Measurements from ENCODE around the gene ITGB6. TPM values are rescaled to one million over a fixed set of nuclear protein-coding genes. Genes with fewer than 3 reads are reported as not detected.

ITGB6 gene
- total RNA-seq, 1 experiment from 2014 or later: 7.2 TPM

GRCh38 chr2:160096409-160096808, 103.7 kb downstream of the ITGB6 start:
- H3K27ac ChIP-seq (ENCODE audit: low read length): no peak overlapping the region
- H3K9me3 ChIP-seq (ENCODE audit: low read length): no peaks in the 10 kb centered on the region
- ATAC-seq: no peak
- no peaks in the 10 kb centered on the region for H3K79me2 ChIP-seq (ENCODE audit: low read length)
- no peak for DNase-seq
- H3K4me1 ChIP-seq (ENCODE audit: insufficient read depth, low read length): peaks cover 3% of the 10 kb centered on the region; the same call in 1 of the 2 replicates
- CTCF ChIA-PET: no interaction called here
- intact Hi-C loops (cut with micrococcal nuclease): no loop called here
- H3K27me3 ChIP-seq (ENCODE audit: low read length): no peaks in the 10 kb centered on the region
- no peak overlapping the region for H3K4me2 ChIP-seq (ENCODE audit: low read length)
- TF ChIP-seq, protein P1, sequence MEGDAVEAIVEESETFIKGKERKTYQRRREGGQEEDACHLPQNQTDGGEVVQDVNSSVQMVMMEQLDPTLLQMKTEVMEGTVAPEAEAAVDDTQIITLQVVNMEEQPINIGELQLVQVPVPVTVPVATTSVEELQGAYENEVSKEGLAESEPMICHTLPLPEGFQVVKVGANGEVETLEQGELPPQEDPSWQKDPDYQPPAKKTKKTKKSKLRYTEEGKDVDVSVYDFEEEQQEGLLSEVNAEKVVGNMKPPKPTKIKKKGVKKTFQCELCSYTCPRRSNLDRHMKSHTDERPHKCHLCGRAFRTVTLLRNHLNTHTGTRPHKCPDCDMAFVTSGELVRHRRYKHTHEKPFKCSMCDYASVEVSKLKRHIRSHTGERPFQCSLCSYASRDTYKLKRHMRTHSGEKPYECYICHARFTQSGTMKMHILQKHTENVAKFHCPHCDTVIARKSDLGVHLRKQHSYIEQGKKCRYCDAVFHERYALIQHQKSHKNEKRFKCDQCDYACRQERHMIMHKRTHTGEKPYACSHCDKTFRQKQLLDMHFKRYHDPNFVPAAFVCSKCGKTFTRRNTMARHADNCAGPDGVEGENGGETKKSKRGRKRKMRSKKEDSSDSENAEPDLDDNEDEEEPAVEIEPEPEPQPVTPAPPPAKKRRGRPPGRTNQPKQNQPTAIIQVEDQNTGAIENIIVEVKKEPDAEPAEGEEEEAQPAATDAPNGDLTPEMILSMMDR (conservative IDR thresholded peaks at IDR 0.05; ENCODE audit: low read depth, low read length): no peak
- TF ChIP-seq EZH2 (IDR thresholded peaks at IDR 0.05; ENCODE audit: low read length, unreplicated experiment) (no peak), EZH2phosphoT487 (IDR thresholded peaks at IDR 0.05; ENCODE audit: borderline replicate concordance, low read length) (no peak)
- POLR2A ChIA-PET (ENCODE audit: unreplicated experiment): no interaction called here
- H3K9ac ChIP-seq (ENCODE audit: low read length): no peak overlapping the region
- no peaks in the 10 kb centered on the region for H3F3A ChIP-seq (ENCODE audit: low read length, unreplicated experiment)
- no peaks in the 10 kb centered on the region for H3K36me3 ChIP-seq (ENCODE audit: low read depth, low read length)
- no peak overlapping the region for H3K4me3 ChIP-seq (ENCODE audit: low read length)
- no TSS peak for BruUV-seq (replicated peaks)
- H3K9me2 ChIP-seq (replicated peaks; ENCODE audit: low read length): no peaks in the 10 kb centered on the region
- H2AFZ ChIP-seq (ENCODE audit: low read length): no peak overlapping the region
- H4K20me1 ChIP-seq (ENCODE audit: low read length): no peaks in the 10 kb centered on the region

DNA sequence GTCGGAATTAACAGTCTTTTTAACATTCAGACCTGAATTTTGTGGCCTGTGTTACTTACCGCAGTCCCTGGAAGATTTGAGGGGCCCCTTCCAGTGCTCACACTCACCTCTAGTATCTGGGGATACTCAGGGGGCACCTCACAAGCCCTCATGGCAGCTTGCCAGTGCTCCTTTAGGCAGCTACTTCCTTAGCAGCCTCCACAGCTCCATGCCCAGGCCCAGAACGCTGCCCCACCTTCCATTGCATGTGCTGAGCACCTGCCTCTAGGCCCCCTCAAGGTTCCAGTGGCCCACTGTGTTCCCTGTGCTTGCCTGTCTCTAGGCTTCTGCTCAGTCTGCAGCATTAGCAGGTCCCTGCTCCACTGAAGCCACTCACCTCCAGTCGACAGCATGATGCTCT, 107.6 kb downstream of the ITGB6 start:
- H3K79me2 ChIP-seq (ENCODE audit: low read length): no peaks in the 10 kb centered on the region
- no peaks in the 10 kb centered on the region for H4K20me1 ChIP-seq (ENCODE audit: low read length)
- POLR2A ChIA-PET (ENCODE audit: unreplicated experiment): no interaction called here
- no peak for DNase-seq
- TF ChIP-seq EZH2phosphoT487 (IDR thresholded peaks at IDR 0.05; ENCODE audit: borderline replicate concordance, low read length) (no peak), EZH2 (IDR thresholded peaks at IDR 0.05; ENCODE audit: low read length, unreplicated experiment) (no peak)
- TF ChIP-seq, protein P1 (conservative IDR thresholded peaks at IDR 0.05; ENCODE audit: low read depth, low read length): no peak
- H3K9me2 ChIP-seq (replicated peaks; ENCODE audit: low read length): no peaks in the 10 kb centered on the region
- no peak overlapping the region for H3K4me2 ChIP-seq (ENCODE audit: low read length)
- H3K27ac ChIP-seq (ENCODE audit: low read length): no peak overlapping the region
- H3K4me3 ChIP-seq (ENCODE audit: low read length): no peak overlapping the region
- no peaks in the 10 kb centered on the region for H3K36me3 ChIP-seq (ENCODE audit: low read depth, low read length)
- no peak overlapping the region for H3K9ac ChIP-seq (ENCODE audit: low read length)
- H3K27me3 ChIP-seq (ENCODE audit: low read length): no peaks in the 10 kb centered on the region
- no peak overlapping the region for H2AFZ ChIP-seq (ENCODE audit: low read length)
- CTCF ChIA-PET: no interaction called here
- peaks cover 4% of the 10 kb centered on the region for H3K9me3 ChIP-seq (ENCODE audit: low read length)
- no peaks in the 10 kb centered on the region for H3F3A ChIP-seq (ENCODE audit: low read length, unreplicated experiment)
- no peak for ATAC-seq
- BruUV-seq (replicated peaks): no TSS peak
- intact Hi-C loops (cut with micrococcal nuclease): no loop called here
- H3K4me1 ChIP-seq (ENCODE audit: insufficient read depth, low read length): peaks cover 6% of the 10 kb centered on the region; the same call in 1 of the 2 replicates

DNA sequence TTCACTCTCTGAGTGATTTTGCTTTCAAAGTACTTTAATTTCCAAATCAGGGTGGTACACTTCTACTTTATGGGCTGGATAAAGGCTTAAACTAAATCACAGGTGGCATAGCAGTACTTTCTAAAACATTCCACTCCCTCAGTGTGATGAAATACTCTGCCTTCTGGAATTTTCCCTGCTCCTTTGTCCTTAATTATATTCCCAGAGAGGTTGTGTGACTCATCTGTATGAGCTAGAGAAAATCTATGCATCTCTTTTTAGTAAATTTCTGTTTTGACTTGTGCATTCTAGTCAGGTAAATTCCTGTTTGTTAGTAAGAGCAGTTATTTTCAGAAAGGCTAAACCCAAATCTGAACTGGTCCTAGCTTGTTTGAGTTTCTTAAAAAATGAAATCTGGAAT, 108.7 kb downstream of the ITGB6 start:
- no peaks in the 10 kb centered on the region for H3K36me3 ChIP-seq (ENCODE audit: low read depth, low read length)
- no peak overlapping the region for H3K27ac ChIP-seq (ENCODE audit: low read length)
- H3F3A ChIP-seq (ENCODE audit: low read length, unreplicated experiment): no peaks in the 10 kb centered on the region
- no peaks in the 10 kb centered on the region for H3K79me2 ChIP-seq (ENCODE audit: low read length)
- H3K4me3 ChIP-seq (ENCODE audit: low read length): no peak overlapping the region
- no peak overlapping the region for H3K9ac ChIP-seq (ENCODE audit: low read length)
- peaks cover 8% of the 10 kb centered on the region for H3K9me3 ChIP-seq (ENCODE audit: low read length)
- TF ChIP-seq, protein P1 (conservative IDR thresholded peaks at IDR 0.05; ENCODE audit: low read depth, low read length): no peak
- TF ChIP-seq EZH2phosphoT487 (IDR thresholded peaks at IDR 0.05; ENCODE audit: borderline replicate concordance, low read length) (no peak), EZH2 (IDR thresholded peaks at IDR 0.05; ENCODE audit: low read length, unreplicated experiment) (no peak)
- 0 out of 2 replicates have a peak overlapping the region, but pooled peaks have one; percentile 1 for H2AFZ ChIP-seq (ENCODE audit: low read length)
- no TSS peak for BruUV-seq (replicated peaks)
- no peaks in the 10 kb centered on the region for H3K27me3 ChIP-seq (ENCODE audit: low read length)
- no peaks in the 10 kb centered on the region for H4K20me1 ChIP-seq (ENCODE audit: low read length)
- ATAC-seq (no peak), DNase-seq (peak; percentile 36)
- no peak overlapping the region for H3K4me2 ChIP-seq (ENCODE audit: low read length)
- intact Hi-C loops (cut with micrococcal nuclease): no loop called here
- POLR2A ChIA-PET (ENCODE audit: unreplicated experiment): no interaction called here
- CTCF ChIA-PET: interaction anchor here (0.7 to 0.9 kb wide), 2 partner anchors 14 to 879 kb away, joined by 3 to 5 read pairs; no protein-coding TSS in a partner anchor
- peaks cover 6% of the 10 kb centered on the region; the same call in 1 of the 2 replicates for H3K4me1 ChIP-seq (ENCODE audit: insufficient read depth, low read length)
- H3K9me2 ChIP-seq (replicated peaks; ENCODE audit: low read length): no peaks in the 10 kb centered on the region
